ENCODE results near the gene MPP2.
"Not testable (repeated sequence)": the region's sequence is repeated elsewhere in the genome, so short reads cannot be mapped to it uniquely, and the experiment has no call there.

MPP2 gene

GRCh38 chr17:43928609-43929008, 21.3 kb upstream of the MPP2 start:
- no peak for DNase-seq (ENCODE audit: low read depth in 2 of 2)

DNA sequence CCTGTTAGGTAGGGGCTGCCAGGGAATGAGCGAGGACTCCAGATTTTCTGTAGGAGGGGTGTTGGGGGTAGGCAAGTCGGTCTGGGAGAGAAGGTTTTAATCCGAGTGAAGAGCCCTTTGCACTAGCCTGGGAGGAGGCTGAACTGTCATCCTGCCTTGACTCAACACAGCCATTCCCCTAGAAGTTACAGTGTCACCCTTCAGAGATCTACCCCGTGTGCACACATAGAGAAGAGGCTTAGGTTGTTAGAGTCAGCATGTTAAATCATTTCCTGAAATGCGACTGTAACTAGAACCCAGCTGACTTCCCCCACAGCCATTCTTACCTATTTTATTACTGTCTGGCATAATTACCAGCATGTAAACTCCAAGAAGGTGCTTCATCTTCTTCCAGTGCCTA, 20.6 kb upstream of the MPP2 start:
- DNase-seq (ENCODE audit: low read depth in 2 of 2), result not testable (repeated sequence)

DNA sequence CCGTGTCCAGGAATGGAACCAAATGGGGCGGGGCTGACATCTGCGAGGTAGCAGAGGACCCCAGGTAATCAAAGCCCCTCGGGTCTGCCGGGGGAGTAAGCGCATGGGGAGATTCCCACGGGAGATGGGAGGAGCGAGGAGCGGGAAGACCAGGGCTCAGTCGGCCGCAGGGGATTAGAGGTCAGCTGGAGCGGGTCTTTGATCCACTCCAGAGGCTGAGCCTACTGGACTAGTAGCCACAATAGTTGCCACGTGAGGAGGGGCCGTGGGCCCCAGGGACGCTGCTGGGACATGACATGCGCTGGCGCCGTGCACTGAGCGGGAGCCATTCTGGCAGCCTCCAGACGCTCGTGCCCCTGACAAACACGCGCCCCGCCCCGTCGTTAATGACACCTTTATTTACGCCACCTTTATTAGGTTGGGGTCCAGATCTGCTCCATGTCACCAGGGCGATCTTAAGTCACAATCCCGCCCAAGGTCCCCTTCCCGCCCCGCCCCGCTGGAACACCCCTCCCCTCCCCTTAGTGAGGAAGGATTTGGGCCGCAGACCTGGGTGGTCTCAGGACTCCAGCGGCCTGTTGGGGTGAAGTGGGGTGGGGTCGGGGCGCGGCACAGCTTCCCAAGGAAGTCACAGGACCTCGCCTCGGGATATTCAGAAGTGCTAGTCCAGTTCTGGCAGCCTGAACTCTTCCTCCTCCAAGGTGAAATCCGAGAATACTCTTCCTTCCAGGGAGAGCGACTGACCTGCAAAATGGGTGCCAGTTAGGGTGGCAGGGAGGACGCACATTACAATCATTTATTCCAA, 19.9 kb upstream of the MPP2 start:
- no peak for DNase-seq (ENCODE audit: low read depth in 2 of 2)

DNA sequence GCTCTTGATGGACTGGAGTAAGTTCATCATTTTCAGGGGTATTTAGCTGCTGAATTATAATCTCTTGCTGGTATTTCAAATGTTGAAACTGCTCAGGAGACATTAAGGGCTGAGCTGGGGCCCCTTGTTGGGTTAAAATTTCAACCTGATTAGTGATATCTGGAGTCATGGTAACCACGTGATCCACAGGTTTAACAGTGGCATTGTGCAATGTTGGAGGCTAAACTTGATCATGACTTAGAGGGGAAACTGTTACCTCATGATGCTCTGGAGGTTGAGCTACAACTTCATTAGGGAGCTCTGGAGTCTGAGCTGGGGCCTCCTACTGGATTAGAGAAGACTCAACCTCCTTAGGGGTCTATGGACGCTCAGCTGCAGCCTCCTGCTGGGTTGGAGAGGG, 17.2 kb upstream of the MPP2 start:
- no peak for DNase-seq (ENCODE audit: low read depth in 2 of 2)

GRCh38 chr17:43920500-43921095, 13.3 kb upstream of the MPP2 start:
- DNase-seq (ENCODE audit: low read depth in 2 of 2), result no peak

- no peak for DNase-seq (ENCODE audit: low read depth in 2 of 2)
Measured at GRCh38 chr17:43918026-43918389, 10.7 kb upstream of the MPP2 start.

DNA sequence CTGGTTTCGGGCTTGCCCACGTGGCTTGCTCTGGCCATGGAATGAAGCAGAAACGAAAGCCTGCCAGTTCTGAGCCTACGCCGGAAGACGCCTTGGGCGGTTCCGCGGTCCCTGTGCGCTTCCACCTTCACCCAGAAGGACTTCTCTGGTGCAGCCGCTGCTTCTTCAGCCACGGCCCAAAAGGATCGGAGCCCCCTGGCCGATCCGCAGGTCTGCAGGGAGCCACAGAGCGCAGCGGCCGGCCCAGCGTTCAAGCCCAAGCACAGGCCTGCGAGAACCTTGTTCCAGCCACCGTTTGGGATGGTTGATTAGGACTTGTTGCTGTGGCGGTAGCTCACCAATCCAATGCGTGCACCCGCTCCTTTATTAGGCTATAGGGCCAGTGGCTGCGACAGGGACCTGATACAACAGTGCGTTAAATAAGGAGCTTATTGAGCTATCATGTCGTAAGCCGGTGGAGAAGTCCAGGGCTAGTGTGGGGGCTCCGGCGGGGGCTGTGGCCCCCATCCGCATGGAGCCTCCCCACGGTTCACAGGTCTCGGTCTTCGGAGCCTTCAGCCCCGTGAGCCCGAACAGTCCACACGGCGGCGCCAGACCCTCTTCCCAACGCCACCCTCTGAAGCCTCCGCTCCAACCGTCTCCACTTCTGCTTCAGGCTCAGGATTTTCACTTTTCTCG, 10.2 kb upstream of the MPP2 start:
- DNase-seq (ENCODE audit: low read depth in 2 of 2), result no peak

- no peak for DNase-seq (ENCODE audit: low read depth in 2 of 2)
Measured at GRCh38 chr17:43917016-43917347, 9.6 kb upstream of the MPP2 start.

DNA sequence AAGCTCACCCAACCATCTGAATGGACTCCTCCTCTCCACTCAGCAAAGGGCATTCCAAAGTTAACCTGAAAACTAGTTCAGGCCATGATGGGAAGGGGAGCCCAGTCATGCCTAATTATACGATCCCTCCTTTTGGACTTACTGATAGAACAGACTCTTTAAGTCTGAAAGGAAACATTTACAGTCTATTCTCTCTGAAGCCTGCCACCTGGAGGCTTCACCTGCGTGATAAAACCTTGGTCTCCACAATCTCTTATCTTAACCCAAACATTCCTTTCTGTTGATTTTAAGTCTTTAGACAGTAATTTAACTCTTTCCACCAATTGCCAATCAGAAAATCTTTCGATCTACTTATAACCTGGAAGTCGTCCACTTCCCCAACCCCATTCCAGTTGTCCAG, 9.0 kb upstream of the MPP2 start:
- no peak for DNase-seq (ENCODE audit: low read depth in 2 of 2)

GRCh38 chr17:43915559-43915958, 8.2 kb upstream of the MPP2 start:
- no peak for DNase-seq (ENCODE audit: low read depth in 2 of 2)

- no peak for DNase-seq (ENCODE audit: low read depth in 2 of 2)
Measured at GRCh38 chr17:43914451-43914850, 7.1 kb upstream of the MPP2 start.

- no peak for DNase-seq (ENCODE audit: low read depth in 2 of 2)
Measured at GRCh38 chr17:43913584-43913983, 6.2 kb upstream of the MPP2 start.

DNA sequence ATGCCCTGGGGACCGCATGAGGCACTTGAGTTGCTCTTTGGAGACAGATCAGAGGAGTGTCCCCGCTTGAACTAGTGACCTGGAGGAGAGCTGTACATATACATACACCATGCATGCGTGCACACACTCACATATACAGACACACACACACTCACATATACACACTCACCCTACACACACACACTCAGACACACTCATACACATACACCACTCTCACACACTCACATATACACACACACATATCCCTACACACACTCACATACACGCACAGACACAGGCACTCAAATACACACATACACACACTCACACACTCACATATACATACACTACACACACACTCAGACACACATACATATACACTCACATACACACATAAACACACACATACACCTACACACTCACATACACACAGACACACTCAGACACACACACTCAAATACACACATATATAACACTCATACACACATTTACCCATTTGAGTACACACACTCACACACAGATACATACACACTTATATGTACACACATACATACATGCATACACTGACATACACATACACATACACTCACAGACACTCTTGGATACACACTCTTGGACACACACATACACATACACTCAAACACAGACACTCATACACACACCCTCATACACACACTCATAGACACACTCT, 5.4 kb upstream of the MPP2 start:
- DNase-seq (ENCODE audit: low read depth in 2 of 2), result no peak

GRCh38 chr17:43911904-43912303, 4.6 kb upstream of the MPP2 start:
- DNase-seq (ENCODE audit: low read depth in 2 of 2), result no peak

GRCh38 chr17:43909537-43910231, 2.3 kb upstream of the MPP2 start:
- DNase-seq (ENCODE audit: low read depth in 2 of 2), result no peak

GRCh38 chr17:43907998-43908721, 824 bp upstream of the MPP2 start:
- no peak for DNase-seq (ENCODE audit: low read depth in 2 of 2)

DNA sequence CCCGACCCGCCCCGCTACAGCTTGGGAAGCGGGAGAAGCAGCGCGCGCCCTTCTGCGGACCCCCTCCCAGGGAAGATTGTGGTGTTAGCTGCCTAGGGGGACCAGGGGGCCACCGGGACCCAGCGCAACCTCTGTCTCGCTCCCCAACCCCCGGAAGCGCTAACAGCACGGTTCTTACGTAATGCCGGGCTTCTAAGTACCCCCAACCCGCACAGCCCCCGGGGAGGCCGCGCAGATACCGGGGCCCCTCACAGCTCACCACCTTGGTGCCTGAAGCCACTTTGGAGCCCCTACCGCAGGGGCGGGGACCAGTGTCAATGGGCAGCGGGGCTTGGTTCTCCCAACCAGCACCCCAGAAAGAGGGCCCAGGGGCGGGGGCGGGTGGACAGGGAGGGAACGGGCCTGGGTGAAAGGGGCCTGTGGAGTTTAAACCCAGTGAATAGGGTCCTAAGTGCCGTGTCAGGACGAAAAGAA, 348 bp downstream of the MPP2 start:
- no peak for DNase-seq (ENCODE audit: low read depth in 2 of 2)

DNA sequence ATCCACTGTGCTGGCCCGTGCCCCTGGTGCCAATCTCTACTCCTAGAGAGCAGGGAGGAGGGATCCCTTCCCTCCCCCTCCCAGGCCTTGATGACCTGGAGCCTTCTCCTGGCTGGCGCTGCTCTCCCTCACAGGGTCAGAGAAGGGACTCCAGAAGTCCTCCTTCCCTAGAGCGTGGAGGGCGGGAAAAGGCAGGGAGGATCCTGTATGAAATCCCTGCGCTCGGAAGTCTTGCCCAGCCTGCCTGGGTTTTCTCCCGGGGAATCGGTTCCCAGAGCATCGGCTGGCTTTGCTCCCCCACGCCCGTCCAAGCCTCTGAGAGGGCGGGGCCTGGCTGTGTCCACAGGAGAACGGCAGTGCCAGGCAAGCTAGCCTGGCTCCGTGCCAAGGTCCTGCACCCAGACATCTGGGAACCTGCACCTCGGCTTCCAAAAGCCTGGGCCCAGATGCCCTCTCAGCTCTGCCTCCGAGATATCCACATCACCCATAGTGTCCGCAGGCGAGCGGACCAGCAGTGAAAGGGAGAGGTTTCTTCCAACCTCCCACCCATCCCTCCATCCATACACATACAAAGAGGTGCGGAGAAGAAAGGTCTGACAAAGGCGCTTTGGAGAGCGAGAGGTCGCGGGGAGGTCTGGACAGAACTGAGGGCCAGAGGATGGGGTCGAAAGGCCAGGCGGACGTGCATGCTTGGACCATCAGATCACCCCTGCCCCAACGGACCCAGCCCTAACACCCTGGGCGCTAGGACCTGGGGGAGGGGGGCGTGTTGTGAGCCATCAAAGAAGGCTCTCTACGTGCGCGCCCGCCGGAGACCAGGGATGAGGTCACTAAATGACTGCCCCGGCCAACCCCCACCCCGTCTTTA, 1.1 kb downstream of the MPP2 start:
- DNase-seq (ENCODE audit: low read depth in 2 of 2), result no peak

- DNase-seq (ENCODE audit: low read depth in 2 of 2), result no peak
Measured at GRCh38 chr17:43905400-43905984, 1.8 kb downstream of the MPP2 start.

Data from stimulated activated CD8-positive, alpha-beta memory T cell treated with anti-CD3 and anti-CD28 coated beads, Interleukin-15, amount 100 ng/mL, for 4 hours (primary cell).